ENCODE results near the gene KIF4A. TPM values are rescaled to one million over a fixed set of nuclear protein-coding genes. Genes with fewer than 3 reads are reported as not detected.

Gene KIF4A
- total and polyA plus RNA-seq, 10 donors = 0.41 to 6.0 (median 2.3) TPM

DNA sequence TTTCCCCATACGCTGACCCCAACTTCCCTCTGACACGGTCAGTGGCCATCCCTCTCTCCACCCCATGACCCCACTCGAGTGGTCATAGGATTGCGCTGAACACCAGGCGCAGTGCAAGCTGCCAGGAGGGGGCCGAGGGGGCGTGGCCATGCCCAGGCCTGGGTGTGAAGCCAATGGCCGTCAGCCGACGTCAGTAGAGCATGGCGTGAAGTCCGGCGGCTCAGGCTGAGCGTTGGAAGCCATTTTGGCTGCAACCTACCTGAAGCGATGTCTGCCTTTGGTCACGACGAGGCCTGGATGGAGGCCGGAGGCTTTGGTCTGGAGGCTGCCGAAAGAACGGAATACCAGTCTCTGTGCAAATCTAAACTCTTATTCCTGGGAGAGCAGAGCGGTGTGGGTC lies 8.0 kb upstream of the KIF4A start, which contains the start of gene RAB41:
TSS of gene RAB41 (plus strand) at position 222 of the 400 bp plus-strand sequence. CDS start at position 268, 46 bp downstream.
- Histone ChIP-seq H3K27me3 (replicated peaks in 1 of 7) (no peaks in the 10 kb centered on the region), H3K9me3 (no peaks in the 10 kb centered on the region), H3K4me3 (no peak within 1 kb of the TSS), H3K4me1 (no peaks in the 10 kb centered on the region), H3K36me3 (peaks cover 0 to 40% (median 2%) of the 10 kb centered on the region in 6 donors), H3K27ac (no peak within 1 kb of the TSS)
- intact Hi-C loops (cut with DNase I; ENCODE audit: low total_unique reads) = no loop called here
- TF ChIP-seq POLR2A (IDR thresholded peaks at IDR 0.05) (no peak), POLR2AphosphoS5 (IDR thresholded peaks at IDR 0.05) (peak in 1 of 3 donors; percentile 7), CTCF (IDR thresholded peaks at IDR 0.05 in 8 of 11, conservative IDR thresholded peaks at IDR 0.05 in 3 of 11) (no peak)
- DNase-seq = no peak
- 90 to 97% (median 92%) methylated on average over 7 to 21 of the region's 21 CpGs for WGBS, 5 donors

DNA sequence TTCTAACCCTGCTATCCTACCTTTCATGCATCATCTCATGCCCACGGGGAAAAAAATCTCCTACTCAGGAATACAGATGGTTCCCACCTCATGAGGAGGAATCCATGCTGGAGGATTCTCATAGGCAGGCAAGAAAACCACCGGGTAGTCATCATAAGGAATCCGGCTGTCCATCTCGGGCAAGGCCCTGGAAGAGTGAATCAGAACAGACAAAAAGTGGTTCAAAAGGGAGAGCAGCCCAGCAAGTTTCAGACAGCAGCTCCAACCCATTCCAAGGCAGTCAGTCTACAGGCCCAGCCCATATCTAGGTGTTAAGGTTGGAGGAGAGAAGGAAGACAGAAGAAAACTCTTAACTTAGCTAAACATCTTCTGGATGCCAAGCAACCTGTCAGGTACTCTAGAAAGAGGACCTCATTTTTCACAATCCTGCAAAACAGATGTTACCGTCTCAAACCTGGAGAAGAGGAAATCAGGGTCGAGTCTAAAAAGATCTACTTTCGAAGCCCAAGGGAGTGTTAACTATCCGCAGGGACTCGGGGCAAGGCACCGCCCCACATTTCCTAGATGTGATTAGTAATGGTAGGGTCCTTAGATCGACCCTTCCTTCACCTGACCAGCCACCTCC lies 624 bp upstream of the KIF4A start:
- WGBS, 5 donors = 31 to 55% (median 36%) methylated on average over 10 to 11 of the region's 11 CpGs
- no peak for TF ChIP-seq POLR2AphosphoS5 (IDR thresholded peaks at IDR 0.05)
- TF ChIP-seq CTCF (IDR thresholded peaks at IDR 0.05 in 8 of 11, conservative IDR thresholded peaks at IDR 0.05 in 3 of 11) = no peak
- TF ChIP-seq POLR2A (IDR thresholded peaks at IDR 0.05) = no peak
- Histone ChIP-seq H3K4me1 (peaks cover 0 to 23% (median 9%) of the 10 kb centered on the region in 6 donors), H3K36me3 (peaks cover 0 to 40% (median 4%) of the 10 kb centered on the region in 6 donors), H3K27ac (peak overlapping the region; percentile 6 to 82 (median 72)), H3K27me3 (replicated peaks in 1 of 7) (peaks cover 0 to 4% (median 0%) of the 10 kb centered on the region in 7 donors), H3K4me3 (peak overlapping the region; percentile 34 to 70 (median 52)), H3K9me3 (no peaks in the 10 kb centered on the region)
- intact Hi-C loops (cut with DNase I; ENCODE audit: low total_unique reads) = no loop called here
- DNase-seq = no peak

GRCh38 chrX:70292788-70293187 lies 2.9 kb downstream of the KIF4A start:
- no peaks in the 10 kb centered on the region for H3K9me3 ChIP-seq
- H3K4me1 ChIP-seq = peaks cover 0 to 23% (median 9%) of the 10 kb centered on the region in 6 donors
- no peak overlapping the region for H3K27ac ChIP-seq
- DNase-seq = no peak
- no peak overlapping the region for H3K4me3 ChIP-seq
- TF ChIP-seq POLR2AphosphoS5 (IDR thresholded peaks at IDR 0.05) (no peak), CTCF (IDR thresholded peaks at IDR 0.05 in 8 of 11, conservative IDR thresholded peaks at IDR 0.05 in 3 of 11) (no peak), POLR2A (IDR thresholded peaks at IDR 0.05) (no peak)
- intact Hi-C loops (cut with DNase I; ENCODE audit: low total_unique reads) = no loop called here
- H3K27me3 ChIP-seq (replicated peaks in 1 of 7) = peaks cover 0 to 4% (median 0%) of the 10 kb centered on the region in 7 donors
- H3K36me3 ChIP-seq = peaks cover 0 to 6% (median 0%) of the 10 kb centered on the region in 6 donors
- 0 to 2% (median 0%) methylated on average over 1 of the region's 1 CpG for WGBS, 5 donors

DNA sequence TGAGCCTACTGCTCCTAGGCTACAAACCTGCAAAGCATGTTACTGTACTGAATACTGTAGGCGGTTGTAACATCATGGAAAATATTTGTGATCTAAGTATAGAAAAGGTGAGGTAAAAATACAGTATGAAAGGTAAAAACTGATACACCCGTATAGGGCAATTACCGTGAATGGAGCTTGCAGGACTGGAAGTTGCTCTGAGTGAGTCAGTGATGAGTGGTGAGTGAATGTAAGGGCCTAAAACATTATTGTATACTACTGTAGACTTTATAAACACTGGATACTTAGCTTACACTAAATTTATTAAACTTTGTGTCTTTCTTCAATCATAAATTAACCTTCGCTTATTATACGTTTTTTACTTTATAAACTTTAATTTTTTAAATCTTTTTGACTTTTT lies 3.7 kb downstream of the KIF4A start:
- no peak for DNase-seq
- no peak overlapping the region for H3K4me3 ChIP-seq
- no peaks in the 10 kb centered on the region for H3K9me3 ChIP-seq
- no peak overlapping the region for H3K27ac ChIP-seq
- no peaks in the 10 kb centered on the region for H3K36me3 ChIP-seq
- peaks cover 0 to 23% (median 9%) of the 10 kb centered on the region in 6 donors for H3K4me1 ChIP-seq
- intact Hi-C loops (cut with DNase I; ENCODE audit: low total_unique reads) = no loop called here
- peaks cover 0 to 4% (median 0%) of the 10 kb centered on the region in 7 donors for H3K27me3 ChIP-seq (replicated peaks in 1 of 7)
- WGBS, 5 donors = 78 to 97% (median 94%) methylated on average over 5 of the region's 5 CpGs
- TF ChIP-seq POLR2AphosphoS5 (IDR thresholded peaks at IDR 0.05) = no peak
- no peak for TF ChIP-seq POLR2A (IDR thresholded peaks at IDR 0.05)
- TF ChIP-seq CTCF (IDR thresholded peaks at IDR 0.05 in 8 of 11, conservative IDR thresholded peaks at IDR 0.05 in 3 of 11) = no peak
